A673 (cell line): Measurements from ENCODE around the gene BACE2.

Experiments used
- EZH2 ChIP-seq: fragments of 200-600 bp; sonication (generic); IDR thresholded peaks from 2 replicates; pipeline ENCODE4 v1.6.1; 2017; ENCODE audit warnings: borderline replicate concordance, low read depth, mild to moderate bottlenecking, mixed read lengths, antibody characterized with exemption, low read length; ENCODE audit not compliant: poor library complexity, severe bottlenecking
- TF ChIP-seq, protein P1 (sequence below): fragments of 300-800, 200-600 bp; sonication (generic); conservative IDR thresholded peaks from 2 replicates; pipeline ENCODE4 v1.5.1; 2017; ENCODE audit warnings: low read depth, mild to moderate bottlenecking, antibody characterized with exemption, low read length, moderate library complexity, mixed read lengths

DNA sequence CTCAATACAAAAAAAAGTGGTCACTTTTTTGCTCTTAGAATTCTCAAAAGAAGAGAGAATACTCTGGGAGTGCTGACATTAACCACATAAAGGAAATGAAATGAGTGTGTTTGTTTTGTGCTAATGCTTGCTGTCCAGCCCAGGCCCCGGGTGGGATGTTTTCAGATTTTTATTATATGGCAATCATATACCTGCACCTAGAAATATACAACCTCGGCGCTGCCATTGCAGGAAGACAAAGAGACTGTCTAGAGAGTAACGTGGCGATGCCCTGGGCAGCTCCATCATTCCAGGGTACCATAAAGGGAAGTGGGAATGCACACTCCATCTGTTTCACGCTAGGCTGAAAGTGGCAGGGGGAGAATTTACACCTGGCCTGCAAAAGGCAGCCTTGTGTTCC, 7.1 kb downstream of the BACE2 start:
- TF ChIP-seq, protein P1, sequence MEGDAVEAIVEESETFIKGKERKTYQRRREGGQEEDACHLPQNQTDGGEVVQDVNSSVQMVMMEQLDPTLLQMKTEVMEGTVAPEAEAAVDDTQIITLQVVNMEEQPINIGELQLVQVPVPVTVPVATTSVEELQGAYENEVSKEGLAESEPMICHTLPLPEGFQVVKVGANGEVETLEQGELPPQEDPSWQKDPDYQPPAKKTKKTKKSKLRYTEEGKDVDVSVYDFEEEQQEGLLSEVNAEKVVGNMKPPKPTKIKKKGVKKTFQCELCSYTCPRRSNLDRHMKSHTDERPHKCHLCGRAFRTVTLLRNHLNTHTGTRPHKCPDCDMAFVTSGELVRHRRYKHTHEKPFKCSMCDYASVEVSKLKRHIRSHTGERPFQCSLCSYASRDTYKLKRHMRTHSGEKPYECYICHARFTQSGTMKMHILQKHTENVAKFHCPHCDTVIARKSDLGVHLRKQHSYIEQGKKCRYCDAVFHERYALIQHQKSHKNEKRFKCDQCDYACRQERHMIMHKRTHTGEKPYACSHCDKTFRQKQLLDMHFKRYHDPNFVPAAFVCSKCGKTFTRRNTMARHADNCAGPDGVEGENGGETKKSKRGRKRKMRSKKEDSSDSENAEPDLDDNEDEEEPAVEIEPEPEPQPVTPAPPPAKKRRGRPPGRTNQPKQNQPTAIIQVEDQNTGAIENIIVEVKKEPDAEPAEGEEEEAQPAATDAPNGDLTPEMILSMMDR, result no peak
- TF ChIP-seq EZH2, result no peak
